ENCODE results near the gene NOP14.

GRCh38 chr4:2929469-2929868, 33.7 kb downstream of the NOP14 start:
- TF ChIP-seq CEBPB (IDR thresholded peaks at IDR 0.05; ENCODE audit: low read depth, low read length) (no peak), POLR2AphosphoS5 (IDR thresholded peaks at IDR 0.05; ENCODE audit: low read depth, low read length) (no peak; the same call in 1 of the 2 replicates), CTCF (IDR thresholded peaks at IDR 0.05; ENCODE audit: control extremely low read depth in 1 of 3, insufficient read depth in 1 of 3, low read depth in 1 of 3, low read length in 3 of 3) (no peak), KDM1A (IDR thresholded peaks at IDR 0.05; ENCODE audit: borderline replicate concordance, low read length) (no peak), TAF1 (IDR thresholded peaks at IDR 0.05; ENCODE audit: low read depth, low read length) (no peak), POLR2A (IDR thresholded peaks at IDR 0.05; ENCODE audit: control extremely low read depth in 1 of 2, low read depth in 2 of 2, low read length in 2 of 2) (no peak), TBP (IDR thresholded peaks at IDR 0.05; ENCODE audit: low read depth, low read length) (no peak)
